H1 (cell line): ENCODE measurements around the gene GLS. TPM values are rescaled to one million over a fixed set of nuclear protein-coding genes. Genes with fewer than 3 reads are reported as not detected.

Experiments
- E2F6 ChIP-seq: IDR thresholded peaks from 2 replicates; pipeline ENCODE4 v1.6.1; 2012; ENCODE audit warnings: inconsistent platforms
- HDAC6 ChIP-seq: IDR thresholded peaks from one replicate; pipeline ENCODE4 v1.7.1; 2012; ENCODE audit warnings: low read depth, mild to moderate bottlenecking, inconsistent platforms, low read length, moderate library complexity
- SP1 ChIP-seq: IDR thresholded peaks from 2 replicates; pipeline ENCODE4 v1.6.1; 2011; ENCODE audit warnings: low read depth, low read length
- SUZ12 ChIP-seq: fragments of 200-600 bp; sonication (generic); IDR thresholded peaks from 2 replicates; pipeline ENCODE4 v1.6.1; 2012; ENCODE audit warnings: mild to moderate bottlenecking, inconsistent platforms, low read length, moderate library complexity, mixed read lengths
- polyA plus RNA-seq, 7 experiments: library from polyadenylated mRNA; depleted of rRNA in 3 of 7; stranded (reverse) in 5 of 7; unstranded in 2 of 7; fragments of >200 nt in 5 of 7; fragments of 200-250 nt in 2 of 7; gene quantifications; 1 replicate in 5 of 7; 2 replicates in 1 of 7; 4 replicates in 1 of 7; pipeline versions ENCODE4 v1.2.1 to v1.2.3, GENCODE V29; 2011 to 2013; ENCODE audit warnings: missing spikeins in 2 of 7, mixed read lengths in 2 of 7
- total RNA-seq: library from RNA; stranded (reverse); fragmentation: NEBNext Ultra II Directional; extraction: Animal tissue kit (Norgen Biotek cat#: 25700); gene quantifications from 2 replicates; pipeline ENCODE4 v1.2.1, GENCODE V29; 2021

The GLS gene
- total and polyA plus RNA-seq, 2 of the 8 experiments (the other 6 are each of a cell fraction or from before 2014, with no cell fraction given): 15.7 to 89.8 TPM

GRCh38 chr2:190913725-190914124 lies 33.1 kb downstream of the GLS start (continued):
- no peak for TF ChIP-seq SP1
- no peak for TF ChIP-seq HDAC6
- TF ChIP-seq E2F6: no peak
- TF ChIP-seq SUZ12: no peak
- TF ChIP-seq, all 59 proteins: peak for 0
